ENCODE measurements around the gene RBSN.

RBSN gene

GRCh38 chr3:15055019-15055557 lies 43.9 kb downstream of the RBSN start:
- DNase-seq: peak; percentile 56

- no peak for DNase-seq
Measured at GRCh38 chr3:15053541-15053940, 45.4 kb downstream of the RBSN start.

DNA sequence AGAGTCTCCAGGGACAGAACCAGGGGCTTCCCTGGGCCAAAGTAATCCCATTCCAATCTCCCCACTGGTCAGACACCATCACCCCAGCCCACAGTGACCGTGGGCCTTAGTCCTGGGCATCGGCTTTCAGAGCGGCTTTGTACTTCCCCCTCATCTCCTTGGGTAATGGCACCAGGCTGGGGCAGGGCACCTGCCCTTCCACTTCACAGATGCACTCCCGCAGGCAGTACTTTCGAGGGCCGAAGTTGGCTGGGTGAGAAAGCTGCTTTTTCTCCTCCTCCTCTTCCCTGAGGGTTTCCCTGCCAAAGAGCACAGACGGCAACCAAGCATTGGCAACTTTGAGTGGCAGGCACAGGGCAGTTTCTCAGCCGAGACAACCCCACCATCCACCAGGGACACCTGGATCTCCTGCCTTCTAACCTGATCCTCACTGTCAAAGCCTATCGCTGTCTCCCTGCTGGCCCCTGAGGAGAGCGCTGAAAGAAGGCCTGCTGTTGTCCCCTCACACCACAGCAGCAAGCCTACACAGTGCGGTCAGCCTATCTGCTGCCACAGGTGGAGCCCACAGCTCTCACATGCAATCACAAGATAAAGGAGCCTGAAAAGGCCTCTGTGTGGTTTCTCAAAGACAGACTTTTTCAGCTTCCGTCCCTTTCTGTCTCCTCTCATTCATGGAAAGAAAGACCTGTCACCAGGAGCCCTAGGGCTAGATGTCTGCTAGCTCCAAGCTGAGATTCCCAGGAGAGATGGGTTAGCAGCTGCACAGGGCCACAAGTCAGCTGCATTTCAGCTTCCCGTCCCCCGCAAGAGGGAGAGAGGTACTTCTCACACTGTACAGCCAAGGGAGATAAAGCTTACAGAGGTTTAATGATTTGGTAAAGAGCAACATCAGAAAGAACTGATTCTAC lies 46.4 kb downstream of the RBSN start:
- no peak for DNase-seq

GRCh38 chr3:15051531-15051930 lies 47.4 kb downstream of the RBSN start:
- peak; percentile 51 for DNase-seq

DNA sequence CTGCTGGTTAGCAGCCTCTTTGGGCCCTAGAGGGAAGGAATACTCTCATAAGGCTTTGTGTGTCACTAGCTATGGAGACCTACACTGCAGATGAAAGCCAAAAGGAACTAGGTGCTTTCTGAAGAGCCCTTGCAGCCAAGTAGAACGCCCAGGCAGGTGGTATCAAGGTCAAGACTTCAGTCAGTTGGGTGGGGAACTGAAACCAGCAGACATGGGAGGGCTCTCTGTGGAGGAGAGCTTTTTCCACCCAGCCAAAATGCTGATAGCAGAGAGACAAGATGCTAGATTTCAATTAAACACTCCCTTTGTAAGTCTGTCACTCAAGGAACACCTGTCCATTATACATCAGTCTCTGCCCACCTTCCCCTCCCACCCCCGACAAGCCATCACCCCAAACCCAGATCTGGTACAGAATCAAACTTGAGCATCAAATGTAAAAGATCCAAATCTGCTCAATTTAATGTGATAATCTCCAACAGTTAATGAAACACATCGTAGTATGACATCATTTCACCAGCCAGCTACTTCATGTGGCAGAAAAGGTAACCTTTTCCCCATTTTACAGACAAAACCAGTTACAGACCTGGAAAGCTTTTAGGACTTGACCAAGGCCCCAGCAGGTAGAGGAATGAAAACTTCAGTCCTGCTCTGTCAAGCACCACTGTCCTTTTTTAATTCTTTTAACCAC lies 48.4 kb downstream of the RBSN start:
- no peak for DNase-seq

DNA sequence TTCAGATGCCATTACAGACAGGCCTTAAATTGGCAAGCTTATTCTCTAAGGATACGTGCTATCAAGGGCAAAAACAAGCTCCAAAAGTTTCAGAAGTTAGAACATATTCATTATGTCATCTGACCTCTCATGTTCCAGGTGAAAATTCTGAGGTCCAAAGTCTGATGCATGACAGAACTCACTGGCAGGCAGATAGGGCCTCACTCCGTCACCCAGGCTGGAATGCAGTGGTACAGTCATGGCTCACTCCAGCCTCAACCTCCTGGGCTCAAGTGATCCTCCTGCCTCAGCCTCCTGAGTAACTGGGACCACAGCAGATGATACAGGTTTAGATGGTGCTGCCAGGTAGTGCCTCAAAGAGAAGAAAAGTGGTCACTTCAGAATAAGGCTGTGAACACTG lies 49.4 kb downstream of the RBSN start:
- no peak for DNase-seq

DNA sequence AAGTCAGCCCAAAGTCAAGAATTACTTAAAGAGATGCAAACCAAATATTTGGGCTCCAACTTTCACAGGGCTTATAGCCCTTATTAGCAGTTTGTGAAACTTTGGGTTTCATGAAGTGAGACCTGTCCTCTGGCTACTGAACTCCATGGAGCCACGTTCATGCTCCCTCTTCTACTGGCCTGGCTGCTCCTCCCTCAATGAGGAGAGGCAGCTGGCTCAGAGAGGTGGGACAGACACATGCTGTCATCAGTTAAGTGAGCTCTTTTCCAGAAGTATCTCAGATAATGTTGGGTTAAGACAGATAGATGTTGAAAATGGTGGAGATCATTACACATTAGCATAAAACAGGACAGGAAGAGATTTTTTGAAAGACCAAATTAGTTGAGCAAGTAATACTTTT lies 53.3 kb downstream of the RBSN start:
- no peak for DNase-seq

DNA sequence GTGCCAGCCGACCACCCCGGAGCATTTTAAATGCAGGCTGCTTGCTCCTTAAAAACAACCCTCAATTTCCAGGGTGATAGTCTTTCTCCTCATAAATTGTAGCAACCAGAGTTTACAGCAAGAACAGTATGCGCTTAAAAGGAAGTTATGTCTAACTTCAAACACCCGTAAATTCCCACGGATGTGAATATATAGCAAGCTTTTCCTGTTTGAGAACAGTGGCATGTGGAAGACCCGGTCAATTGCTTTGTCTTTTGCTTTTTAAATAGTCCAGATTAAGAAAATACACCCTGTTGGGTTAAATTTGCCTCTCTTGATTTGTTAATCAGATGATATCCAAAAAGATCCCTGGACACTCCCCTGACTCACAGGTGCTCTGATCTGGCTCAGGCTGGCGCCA lies 54.6 kb downstream of the RBSN start:
- DNase-seq: no peak

- DNase-seq: no peak
Measured at GRCh38 chr3:15043408-15044171, 55.4 kb downstream of the RBSN start.

DNA sequence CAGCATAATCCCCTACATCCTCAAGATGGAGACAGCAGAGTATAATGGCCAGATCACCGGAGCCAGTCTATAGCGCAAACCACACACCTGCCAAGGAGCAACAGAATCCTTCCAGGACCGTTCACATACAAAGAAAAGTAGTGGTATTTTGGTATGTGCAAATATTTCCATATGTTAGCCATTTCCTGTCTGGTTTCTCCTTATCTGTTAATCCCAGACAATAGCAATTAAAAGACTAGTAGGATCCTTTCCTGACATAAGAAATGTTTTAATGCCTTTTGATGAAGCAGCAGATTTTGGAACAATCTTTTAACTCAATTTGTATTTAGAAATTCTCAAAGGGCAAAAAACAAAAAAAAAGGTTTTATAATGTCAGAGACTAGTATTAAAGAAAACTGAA lies 56.0 kb downstream of the RBSN start:
- DNase-seq: no peak

DNA sequence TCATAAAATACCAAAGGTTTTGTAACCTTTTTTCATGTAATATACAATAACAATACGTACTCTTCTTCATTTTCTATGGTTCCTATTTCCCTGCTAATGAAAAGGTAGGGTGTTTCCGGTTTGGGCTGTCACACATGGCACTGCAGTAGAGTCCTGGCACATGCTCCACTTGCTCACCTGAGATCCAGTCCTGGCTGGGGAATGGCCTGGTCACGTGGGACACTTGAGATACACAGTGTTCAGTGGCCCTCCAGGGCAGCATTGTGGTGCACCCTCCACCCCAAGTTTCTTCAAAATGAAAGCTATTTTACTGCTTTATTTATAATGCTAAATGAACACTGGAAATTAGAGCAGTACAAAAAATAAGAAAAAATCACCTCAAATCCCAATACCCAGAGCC lies 57.0 kb downstream of the RBSN start:
- DNase-seq: no peak

DNA sequence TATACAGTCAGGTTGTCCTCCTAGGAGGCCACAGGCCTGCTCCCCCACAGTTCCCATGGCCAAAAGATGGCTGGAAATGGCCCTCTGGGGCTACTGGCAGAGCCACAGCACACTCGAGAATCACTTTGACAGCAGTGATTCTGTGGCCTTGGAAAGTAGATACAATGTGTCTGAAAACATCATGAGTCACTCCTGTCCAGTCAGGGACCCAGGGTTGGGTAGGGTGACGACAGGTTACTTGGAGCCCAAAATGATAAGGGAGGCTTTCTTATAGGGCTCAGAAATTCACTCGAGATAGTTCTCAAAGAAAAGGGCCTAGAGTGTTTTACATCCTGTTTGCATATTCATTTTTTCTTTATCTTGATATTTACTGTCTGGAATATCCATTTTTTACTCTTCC lies 58.1 kb downstream of the RBSN start:
- no peak for DNase-seq

- DNase-seq: no peak
Measured at GRCh38 chr3:15038306-15038705, 60.6 kb downstream of the RBSN start.

DNA sequence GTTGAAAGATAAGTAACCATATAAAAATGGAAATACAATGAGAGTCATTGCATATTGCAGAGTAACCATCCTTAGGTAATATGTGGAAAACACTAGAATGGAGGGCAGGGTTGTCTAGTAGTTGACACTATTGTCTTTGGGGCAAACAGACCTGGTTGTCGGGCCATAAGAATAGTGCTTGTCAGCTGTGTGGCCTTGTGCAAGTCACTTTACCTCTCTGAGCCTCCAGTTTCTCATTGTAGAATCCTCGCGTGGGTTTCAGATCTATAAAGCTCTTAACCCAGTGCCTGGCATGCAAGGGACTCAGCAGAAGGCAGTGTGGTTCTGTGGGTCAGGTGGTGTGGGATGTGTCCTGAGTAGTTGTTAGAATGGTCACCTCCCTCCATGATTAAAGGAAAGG lies 65.8 kb downstream of the RBSN start:
- no peak for DNase-seq

DNA sequence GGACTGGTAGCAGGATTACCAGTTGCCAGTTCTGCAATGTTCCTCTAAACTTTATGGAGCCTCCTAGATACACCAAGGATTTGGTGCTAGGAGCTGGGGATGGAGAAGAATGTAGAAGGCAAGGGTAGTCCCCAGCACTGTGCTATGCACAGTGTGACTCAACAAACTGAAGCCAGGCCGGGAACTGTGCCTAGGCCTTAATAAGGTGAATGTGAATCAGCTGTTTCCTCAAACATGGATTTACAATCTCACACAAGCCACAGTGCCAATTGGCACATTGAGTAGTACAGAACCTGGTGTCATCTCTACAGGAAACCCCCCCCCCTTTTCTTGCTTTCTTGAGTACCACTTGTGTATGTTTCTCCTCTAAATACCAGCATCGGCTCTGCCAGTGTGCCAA lies 66.3 kb downstream of the RBSN start:
- DNase-seq: no peak

DNA sequence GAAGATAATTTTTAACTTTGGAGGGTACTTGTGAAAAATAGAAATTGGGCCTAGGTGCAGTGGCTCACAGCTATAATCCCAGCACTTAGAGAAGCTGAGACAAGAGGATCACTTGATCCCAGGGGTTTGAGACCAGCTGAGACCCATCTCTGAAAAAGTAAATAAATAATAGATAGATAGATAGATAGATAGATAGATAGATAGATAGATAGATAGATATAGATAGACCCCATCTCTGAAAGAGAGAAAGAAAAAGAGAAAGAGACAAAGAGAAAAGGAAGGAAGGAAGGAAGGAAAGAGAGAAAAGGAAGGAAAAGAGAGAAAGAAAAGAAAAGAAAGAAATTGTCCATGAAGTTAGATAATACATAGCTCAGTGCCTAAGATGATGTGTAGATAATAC lies 69.3 kb downstream of the RBSN start:
- no peak for DNase-seq

DNA sequence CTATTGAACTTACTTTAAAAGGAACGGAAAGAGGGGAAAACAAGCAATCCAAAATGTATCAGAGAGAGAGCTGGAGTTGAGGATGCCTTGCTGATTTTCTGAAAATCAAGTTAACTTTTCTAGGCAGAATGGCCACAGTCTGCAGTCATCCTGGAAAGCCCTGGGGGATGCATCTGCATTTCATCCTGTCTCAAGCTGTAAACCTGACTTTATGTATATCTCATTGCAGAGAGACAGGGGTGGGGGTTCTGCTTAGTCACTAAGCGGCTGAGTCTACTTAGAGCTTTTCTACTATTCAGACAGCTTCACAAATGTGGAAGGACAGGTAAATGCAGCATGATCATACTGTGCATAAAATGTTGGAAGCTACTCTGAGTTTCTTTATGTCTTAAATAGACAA lies 75.2 kb downstream of the RBSN start:
- DNase-seq: no peak

GRCh38 chr3:15023249-15023648 lies 75.7 kb downstream of the RBSN start:
- no peak for DNase-seq

Measured in activated CD8-positive, alpha-beta memory T cell treated with anti-CD3 and anti-CD28 coated beads, Interleukin-2, amount 50 U/mL, for 4 hours (primary cell).